ENCODE data around the gene IRF3. TPM values are rescaled to one million over a fixed set of nuclear protein-coding genes. Genes with fewer than 3 reads are reported as not detected.
"Not testable (repeated sequence)": the region's sequence is repeated elsewhere in the genome, so short reads cannot be mapped to it uniquely, and the experiment has no call there.

Gene IRF3
- total and polyA plus RNA-seq, 4 experiments from 2014 or later, result 64.1 to 386 (median 220) TPM

DNA sequence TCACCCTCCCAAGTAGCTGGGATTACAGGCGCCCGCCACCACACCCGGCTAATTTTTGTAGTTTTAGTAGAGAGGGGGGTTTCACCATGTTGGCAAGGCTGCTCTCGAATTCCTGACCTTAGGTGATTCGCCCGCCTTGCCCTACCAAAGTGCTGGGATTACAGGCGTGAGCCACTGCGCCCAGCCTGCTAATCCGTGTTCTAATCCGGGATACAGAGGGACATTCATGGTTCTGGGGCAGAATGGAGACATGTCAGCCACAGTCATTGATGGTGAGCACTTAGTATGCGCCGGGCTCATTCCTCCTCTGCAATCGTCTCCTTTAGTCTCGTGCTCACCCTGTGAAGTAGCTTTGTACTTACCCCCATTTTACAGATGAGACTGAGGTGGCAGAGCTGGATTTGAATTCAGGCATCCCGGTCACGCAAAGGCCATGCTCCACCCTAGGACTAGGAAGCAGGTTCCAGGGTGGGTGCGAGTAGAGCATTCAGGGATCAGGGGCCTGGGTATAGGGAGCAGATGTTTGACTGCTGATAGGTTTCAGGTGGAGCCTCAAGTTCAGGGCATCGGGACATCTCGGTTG, 34.0 kb downstream of the IRF3 start:
- Mint-ChIP-seq H3K4me3 (no peak overlapping the region), H3K4me1 (peaks cover 2 to 9% (median 5%) of the 10 kb centered on the region in 4 donors), H3K9me3 (peaks cover 0 to 2% (median 0%) of the 10 kb centered on the region in 8 donors), H3K36me3 (peaks cover 12% of the 10 kb centered on the region in 2 donors), H3K27ac (peak overlapping the region in 3 of 7 donors; percentile 14 to 62 (median 58)), H3K27me3 (no peaks in the 10 kb centered on the region)
- no peak overlapping the region for H3K27ac ChIP-seq (ENCODE audit: low read depth, low read length)
- no peaks in the 10 kb centered on the region for H3K27me3 ChIP-seq (ENCODE audit: insufficient read depth, low read length)
- POLR2A ChIA-PET (ENCODE audit: partially characterized antibody), result interaction anchor here (0.7 to 2.9 kb wide), 5 partner anchors 9 to 44 kb away, joined by 3 to 15 read pairs (median 4); partner anchors contain the start of genes PRR12 and RRAS
- H3K4me1 ChIP-seq (ENCODE audit: insufficient read depth, low read length), result no peaks in the 10 kb centered on the region
- H3K9me3 ChIP-seq (ENCODE audit: control insufficient read depth in 1 of 2, low read length in 2 of 2), result no peaks in the 10 kb centered on the region
- intact Hi-C loops (cut with micrococcal nuclease), result no loop called here
- CTCF ChIA-PET (ENCODE audit: partially characterized antibody), result interaction anchor here (1.1 kb wide), 2 partner anchors 8 to 47 kb away, joined by 3 to 4 read pairs; partner anchors contain the start of gene RRAS
- no peak for DNase-seq
- H3K36me3 ChIP-seq (ENCODE audit: insufficient read depth, low read length), result no peaks in the 10 kb centered on the region
- H3K4me3 ChIP-seq (ENCODE audit: low read length in 2 of 2), result no peak overlapping the region

- Mint-ChIP-seq H3K4me1 (peaks cover 2 to 9% (median 4%) of the 10 kb centered on the region in 4 donors), H3K4me3 (no peak overlapping the region), H3K27me3 (no peaks in the 10 kb centered on the region), H3K27ac (peak overlapping the region in 4 of 7 donors; percentile 2 to 78 (median 32)), H3K36me3 (peaks cover 12 to 16% of the 10 kb centered on the region in 2 donors), H3K9me3 (peaks cover 0 to 2% (median 0%) of the 10 kb centered on the region in 8 donors)
- POLR2A ChIA-PET (ENCODE audit: partially characterized antibody), result interaction anchor here (0.6 to 2.9 kb wide), 6 partner anchors 9 to 45 kb away, joined by 4 to 15 read pairs (median 6); partner anchors contain the start of genes PRR12 and RRAS
- CTCF ChIA-PET (ENCODE audit: partially characterized antibody), result interaction anchor here (1.1 kb wide), 2 partner anchors 9 to 48 kb away, joined by 3 to 4 read pairs; partner anchors contain the start of gene RRAS
- no peak overlapping the region for H3K27ac ChIP-seq (ENCODE audit: low read depth, low read length)
- no peaks in the 10 kb centered on the region for H3K9me3 ChIP-seq (ENCODE audit: control insufficient read depth in 1 of 2, low read length in 2 of 2)
- H3K27me3 ChIP-seq (ENCODE audit: insufficient read depth, low read length), result no peaks in the 10 kb centered on the region
- intact Hi-C loops (cut with micrococcal nuclease), result no loop called here
- H3K4me1 ChIP-seq (ENCODE audit: insufficient read depth, low read length), result no peaks in the 10 kb centered on the region
- no peak overlapping the region for H3K4me3 ChIP-seq (ENCODE audit: low read length in 2 of 2)
- no peak for DNase-seq
- H3K36me3 ChIP-seq (ENCODE audit: insufficient read depth, low read length), result no peaks in the 10 kb centered on the region
Measured at GRCh38 chr19:49631014-49631588, 34.6 kb downstream of the IRF3 start.

GRCh38 chr19:49629659-49630058, 36.0 kb downstream of the IRF3 start:
- Histone ChIP-seq H3K27ac (ENCODE audit: low read depth, low read length) (no peak overlapping the region), H3K27me3 (ENCODE audit: insufficient read depth, low read length) (no peaks in the 10 kb centered on the region), H3K36me3 (ENCODE audit: insufficient read depth, low read length) (peaks cover 6% of the 10 kb centered on the region), H3K4me1 (ENCODE audit: insufficient read depth, low read length) (no peaks in the 10 kb centered on the region), H3K4me3 (ENCODE audit: low read length in 2 of 2) (no peak overlapping the region), H3K9me3 (ENCODE audit: control insufficient read depth in 1 of 2, low read length in 2 of 2) (no peaks in the 10 kb centered on the region)
- ChIA-PET POLR2A (ENCODE audit: partially characterized antibody) (interaction anchor here (0.6 to 2.1 kb wide), 4 partner anchors 8 to 127 kb away, joined by 3 to 12 read pairs (median 3); partner anchors contain the start of gene RRAS), CTCF (ENCODE audit: partially characterized antibody) (interaction anchor here (0.7 kb wide), 1 partner anchor 37 kb away, joined by 3 read pairs; no protein-coding TSS in a partner anchor)
- no peak overlapping the region for H3K4me3 Mint-ChIP-seq
- peaks cover 0 to 4% (median 3%) of the 10 kb centered on the region in 4 donors for H3K4me1 Mint-ChIP-seq
- intact Hi-C loops (cut with micrococcal nuclease), result no loop called here
- no peaks in the 10 kb centered on the region for H3K27me3 Mint-ChIP-seq
- peaks cover 12 to 20% of the 10 kb centered on the region in 2 donors for H3K36me3 Mint-ChIP-seq
- DNase-seq, result no peak
- H3K9me3 Mint-ChIP-seq, result peaks cover 0 to 2% (median 0%) of the 10 kb centered on the region in 8 donors
- H3K27ac Mint-ChIP-seq, result peak overlapping the region in 1 of 7 donors; percentile 46

- CTCF ChIA-PET (ENCODE audit: partially characterized antibody), result no interaction called here
- no peak overlapping the region for H3K4me3 Mint-ChIP-seq
- H3K36me3 ChIP-seq (ENCODE audit: insufficient read depth, low read length), result peaks cover 23% of the 10 kb centered on the region
- H3K4me1 Mint-ChIP-seq, result peaks cover 0 to 6% (median 4%) of the 10 kb centered on the region in 4 donors
- intact Hi-C loops (cut with micrococcal nuclease), result loop anchor here (2.0 kb wide), 1 partner anchor 13 kb away; no protein-coding TSS in a partner anchor
- no peak overlapping the region for H3K4me3 ChIP-seq (ENCODE audit: low read length in 2 of 2)
- H3K27ac ChIP-seq (ENCODE audit: low read depth, low read length), result no peak overlapping the region
- POLR2A ChIA-PET (ENCODE audit: partially characterized antibody), result no interaction called here
- no peak for DNase-seq
- H3K27ac Mint-ChIP-seq, result peak overlapping the region in 1 of 7 donors; percentile 7
- no peaks in the 10 kb centered on the region for H3K9me3 ChIP-seq (ENCODE audit: control insufficient read depth in 1 of 2, low read length in 2 of 2)
- no peaks in the 10 kb centered on the region for H3K27me3 Mint-ChIP-seq
- peaks cover 0 to 2% (median 0%) of the 10 kb centered on the region in 8 donors for H3K9me3 Mint-ChIP-seq
- no peaks in the 10 kb centered on the region for H3K27me3 ChIP-seq (ENCODE audit: insufficient read depth, low read length)
- peaks cover 26 to 43% of the 10 kb centered on the region in 2 donors for H3K36me3 Mint-ChIP-seq
- H3K4me1 ChIP-seq (ENCODE audit: insufficient read depth, low read length), result no peaks in the 10 kb centered on the region
Measured at GRCh38 chr19:49626226-49626625, 39.4 kb downstream of the IRF3 start.

- H3K4me1 Mint-ChIP-seq, result peaks cover 0 to 4% (median under 1%) of the 10 kb centered on the region in 4 donors
- Histone ChIP-seq H3K9me3 (ENCODE audit: control insufficient read depth in 1 of 2, low read length in 2 of 2) (no peaks in the 10 kb centered on the region), H3K4me1 (ENCODE audit: insufficient read depth, low read length) (no peaks in the 10 kb centered on the region), H3K27ac (ENCODE audit: low read depth, low read length) (no peak overlapping the region), H3K4me3 (ENCODE audit: low read length in 2 of 2) (no peak overlapping the region), H3K36me3 (ENCODE audit: insufficient read depth, low read length) (peaks cover 24% of the 10 kb centered on the region), H3K27me3 (ENCODE audit: insufficient read depth, low read length) (no peaks in the 10 kb centered on the region)
- peaks cover 26 to 44% of the 10 kb centered on the region in 2 donors for H3K36me3 Mint-ChIP-seq
- H3K4me3 Mint-ChIP-seq, result no peak overlapping the region
- H3K9me3 Mint-ChIP-seq, result peaks cover 0 to 2% (median 0%) of the 10 kb centered on the region in 8 donors
- no peaks in the 10 kb centered on the region for H3K27me3 Mint-ChIP-seq
- DNase-seq, result no peak
- ChIA-PET CTCF (ENCODE audit: partially characterized antibody) (no interaction called here), POLR2A (ENCODE audit: partially characterized antibody) (no interaction called here)
- intact Hi-C loops (cut with micrococcal nuclease), result no loop called here
- H3K27ac Mint-ChIP-seq, result peak overlapping the region in 1 of 7 donors; percentile 50
Measured at GRCh38 chr19:49624967-49625910, 40.4 kb downstream of the IRF3 start.

- POLR2A ChIA-PET (ENCODE audit: partially characterized antibody), result interaction anchor here (1.9 kb wide), 1 partner anchor 24 kb away, joined by 5 read pairs; no protein-coding TSS in a partner anchor
- Mint-ChIP-seq H3K4me1 (peaks cover 2 to 12% (median 9%) of the 10 kb centered on the region in 4 donors), H3K36me3 (peaks cover 49 to 68% of the 10 kb centered on the region in 2 donors)
- H3K9me3 Mint-ChIP-seq; H3K4me3 ChIP-seq (ENCODE audit: low read length in 2 of 2); intact Hi-C loops (cut with micrococcal nuclease); H3K4me3 Mint-ChIP-seq; DNase-seq; H3K27me3 Mint-ChIP-seq; H3K9me3 ChIP-seq (ENCODE audit: control insufficient read depth in 1 of 2, low read length in 2 of 2); H3K27me3 ChIP-seq (ENCODE audit: insufficient read depth, low read length); H3K27ac Mint-ChIP-seq; H3K27ac ChIP-seq (ENCODE audit: low read depth, low read length); H3K4me1 ChIP-seq (ENCODE audit: insufficient read depth, low read length): not testable (repeated sequence)
- peaks cover 62% of the 10 kb centered on the region for H3K36me3 ChIP-seq (ENCODE audit: insufficient read depth, low read length)
- CTCF ChIA-PET (ENCODE audit: partially characterized antibody), result interaction anchor here (1.1 kb wide), 1 partner anchor 55 kb away, joined by 7 read pairs; no protein-coding TSS in a partner anchor
Measured at GRCh38 chr19:49617860-49618259, 47.8 kb downstream of the IRF3 start.

All from CD4-positive, alpha-beta memory T cell (primary cell).